B cell (primary cell): ENCODE results near the gene CNGB1.

Experiments used
- CTCF ChIP-seq: fragments of 200-600 bp; IDR thresholded peaks from one replicate; pipeline ENCODE4 v1.8.0; 2022; ENCODE audit warnings: antibody characterized with exemption, mild to moderate bottlenecking
- EZH2 ChIP-seq: IDR thresholded peaks from 2 replicates; pipeline ENCODE4 v1.6.1; 2012; ENCODE audit warnings: borderline replicate concordance, low read depth, mild to moderate bottlenecking, moderate library complexity, low read length; ENCODE audit not compliant: insufficient read depth, poor library complexity, severe bottlenecking

GRCh38 chr16:57923418-57923817, 47.5 kb downstream of the CNGB1 start:
- TF ChIP-seq CTCF (no peak), EZH2 (no peak)
